SIG-M5 (cell line): ENCODE results near the gene NLGN4Y.

Experiments
- DNase-seq: peaks from one replicate; lab custom pipeline; 2025; lab: John Stamatoyannopoulos, UW

NLGN4Y gene

DNA sequence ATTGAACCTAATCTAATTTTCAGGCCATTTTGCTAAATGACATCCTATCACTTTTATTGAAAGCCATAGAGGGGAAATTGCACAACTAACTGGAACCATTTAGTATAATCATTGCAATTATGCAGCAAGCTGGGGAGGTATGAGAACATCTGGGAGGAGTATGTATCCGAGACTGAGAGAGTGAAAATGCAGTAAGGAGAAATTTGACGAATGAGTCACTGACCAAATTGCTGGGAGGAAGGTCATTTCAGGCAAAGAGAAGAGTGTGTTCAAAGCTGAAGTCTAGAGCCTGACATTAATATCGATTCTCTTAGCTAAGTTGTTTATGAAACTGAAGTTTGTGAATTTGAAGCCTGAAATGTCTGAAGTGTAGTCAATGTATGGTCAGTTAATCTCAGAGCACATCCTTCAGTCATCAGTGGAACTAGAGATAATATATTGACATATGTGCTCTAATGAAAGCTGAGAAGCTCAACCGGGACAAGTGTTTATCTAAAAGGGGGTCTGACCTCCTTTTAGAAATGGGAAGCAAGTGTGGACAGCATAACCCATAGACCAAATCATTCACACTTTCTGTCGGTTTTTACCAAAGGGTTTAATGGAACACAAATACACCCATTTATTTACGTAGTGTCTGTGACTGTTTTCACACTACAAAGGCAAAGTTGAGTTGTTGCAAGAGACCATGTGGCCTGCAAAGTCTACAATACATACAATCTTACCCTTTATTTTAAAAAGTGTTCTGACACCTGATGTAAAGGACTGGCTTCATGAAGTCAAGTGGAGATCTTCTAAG, 120.0 kb downstream of the NLGN4Y start:
- no peak for DNase-seq

- no peak for DNase-seq
Measured at GRCh38 chrY:14679181-14679580, 154.9 kb downstream of the NLGN4Y start.

DNA sequence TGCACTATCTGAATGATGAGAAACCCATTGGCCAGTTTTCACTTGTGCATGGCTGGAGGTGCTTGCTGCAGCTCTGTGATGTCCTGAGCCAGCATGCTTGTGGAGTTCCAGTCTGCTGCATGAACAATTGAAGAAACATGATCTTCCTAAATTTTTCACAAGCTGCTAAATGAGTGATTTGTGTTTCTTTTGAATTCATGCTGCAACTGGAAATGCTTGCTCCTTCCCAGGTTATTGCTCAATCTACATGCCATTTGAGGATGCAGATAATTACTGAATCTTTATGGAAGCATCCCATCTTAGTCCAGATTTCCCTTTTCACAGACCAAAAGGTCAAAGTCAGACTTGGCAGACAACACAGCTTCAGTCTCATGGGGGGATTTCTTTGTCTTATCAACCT, 170.2 kb downstream of the NLGN4Y start:
- no peak for DNase-seq

GRCh38 chrY:14708158-14708557, 183.8 kb downstream of the NLGN4Y start:
- no peak for DNase-seq

DNA sequence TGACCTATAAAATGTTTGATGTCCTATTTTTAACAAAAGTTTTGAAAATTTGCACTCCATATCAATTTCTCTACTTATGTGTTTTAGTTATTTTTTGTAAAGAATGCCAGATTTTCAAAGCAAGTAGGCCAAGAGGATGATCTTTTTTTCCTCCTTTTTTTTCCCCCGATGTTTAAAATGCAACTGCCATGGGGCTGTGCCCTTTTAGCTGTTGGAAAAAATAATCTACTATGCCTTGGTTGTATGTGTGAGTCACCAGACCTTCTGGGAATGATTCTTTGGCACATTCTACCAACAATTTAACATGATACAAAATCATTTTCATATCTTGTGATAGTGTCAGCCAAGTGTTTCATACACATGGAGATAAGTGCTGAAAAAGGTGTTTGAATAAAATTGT, 217.3 kb downstream of the NLGN4Y start:
- DNase-seq, result no peak

DNA sequence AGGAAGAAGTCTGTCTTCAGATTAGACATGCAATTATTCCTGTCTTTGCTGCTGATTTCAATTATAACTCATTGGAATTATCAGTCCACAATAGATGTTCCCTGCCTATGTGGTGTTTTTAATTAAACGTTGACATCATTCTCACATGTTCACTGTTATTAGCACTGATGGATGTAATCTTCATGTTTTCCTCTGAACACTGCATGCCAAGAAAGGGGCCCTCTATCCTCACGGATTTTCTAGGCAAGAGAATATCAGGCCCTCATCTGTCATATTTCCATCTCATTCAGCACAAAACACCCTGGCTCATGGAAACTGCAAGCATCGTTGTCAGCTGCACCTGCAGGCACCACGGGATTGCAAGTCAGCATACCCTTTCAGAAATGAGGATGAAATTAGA, 224.0 kb downstream of the NLGN4Y start:
- no peak for DNase-seq

- no peak for DNase-seq
Measured at GRCh38 chrY:14755571-14755970, 231.2 kb downstream of the NLGN4Y start.

DNA sequence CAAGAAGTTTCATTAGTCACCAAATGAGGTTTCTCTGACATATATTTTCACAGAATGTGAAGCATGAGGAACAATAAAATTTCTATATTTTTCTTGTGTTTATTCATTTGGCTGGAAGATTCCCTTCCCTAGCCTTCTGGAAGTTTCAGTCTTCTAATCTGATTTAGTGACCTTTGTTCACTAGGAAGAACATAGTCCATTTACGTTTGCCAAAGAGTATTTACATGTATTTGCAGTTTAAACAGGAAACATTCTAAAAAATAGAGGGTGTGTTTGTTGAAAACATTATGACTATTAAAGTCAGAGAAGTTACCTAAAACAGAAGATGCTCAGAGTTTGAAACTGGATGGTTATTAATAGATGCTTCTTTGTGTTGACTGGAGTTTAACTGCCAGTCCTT, 238.6 kb downstream of the NLGN4Y start:
- no peak for DNase-seq

DNA sequence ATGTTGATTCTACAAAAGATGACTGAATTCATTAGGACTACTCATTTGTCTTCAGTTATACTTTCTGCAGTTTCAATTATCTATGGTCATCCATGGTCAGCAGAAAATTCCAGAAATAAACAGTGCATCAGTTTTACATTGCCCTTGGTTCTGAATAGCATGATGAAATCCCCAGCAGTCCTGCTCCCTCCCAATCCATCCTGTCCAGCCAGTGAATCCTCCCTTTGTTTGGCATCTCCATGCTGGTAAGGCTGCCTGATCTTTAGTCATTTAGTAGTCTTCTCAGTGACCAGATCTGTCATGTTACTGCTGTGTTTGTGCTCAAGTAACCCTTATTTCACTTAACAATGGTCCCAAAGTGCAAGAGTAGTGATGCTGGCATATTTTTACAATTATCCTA, 239.3 kb downstream of the NLGN4Y start:
- no peak for DNase-seq

- no peak for DNase-seq
Measured at GRCh38 chrY:14778208-14778607, 253.9 kb downstream of the NLGN4Y start.

- no peak for DNase-seq
Measured at GRCh38 chrY:14793104-14793503, 268.8 kb downstream of the NLGN4Y start.

DNA sequence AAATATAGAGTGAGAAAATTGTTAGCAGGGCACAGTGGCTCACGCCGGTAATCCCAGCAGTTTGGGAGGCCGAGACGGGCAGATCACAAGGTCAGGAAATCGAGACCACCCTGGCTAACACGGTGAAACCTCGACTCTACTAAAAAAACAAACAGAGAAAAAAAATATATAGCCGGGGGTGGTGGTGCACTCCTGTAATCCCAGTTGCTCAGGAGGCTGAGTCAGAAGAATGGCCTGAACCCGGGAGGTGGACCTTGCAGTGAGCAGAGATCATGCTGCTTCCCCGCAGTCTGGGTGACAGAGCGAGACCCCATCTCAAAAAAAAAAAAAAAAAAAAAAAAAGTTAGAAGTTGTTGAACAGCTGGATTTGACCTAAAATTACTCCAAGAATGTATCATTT, 269.3 kb downstream of the NLGN4Y start:
- DNase-seq, result no peak

DNA sequence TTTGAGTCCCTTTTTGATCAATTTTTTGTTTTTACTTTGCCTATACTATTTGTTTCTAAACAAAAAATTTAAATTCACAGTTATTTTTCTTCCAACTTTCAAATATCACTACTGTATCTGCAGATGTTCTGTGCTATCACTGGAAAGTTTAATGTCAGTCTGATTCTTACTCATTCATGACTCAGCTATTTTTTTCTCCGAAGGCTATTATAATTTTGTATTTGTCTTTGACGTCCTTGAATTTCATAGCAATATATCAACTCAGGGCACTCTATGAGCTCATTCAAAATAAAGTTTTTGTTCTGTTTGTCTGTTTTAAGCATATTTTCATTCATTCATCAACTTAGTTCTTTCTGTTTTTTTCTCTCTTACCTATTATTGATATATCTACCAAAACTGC, 273.7 kb downstream of the NLGN4Y start:
- DNase-seq, result no peak

GRCh38 chrY:14801096-14801495, 276.8 kb downstream of the NLGN4Y start:
- DNase-seq, result no peak

GRCh38 chrY:14802125-14802524, 277.8 kb downstream of the NLGN4Y start:
- DNase-seq, result no peak

GRCh38 chrY:14804041-14804440, 279.7 kb downstream of the NLGN4Y start:
- no peak for DNase-seq

DNA sequence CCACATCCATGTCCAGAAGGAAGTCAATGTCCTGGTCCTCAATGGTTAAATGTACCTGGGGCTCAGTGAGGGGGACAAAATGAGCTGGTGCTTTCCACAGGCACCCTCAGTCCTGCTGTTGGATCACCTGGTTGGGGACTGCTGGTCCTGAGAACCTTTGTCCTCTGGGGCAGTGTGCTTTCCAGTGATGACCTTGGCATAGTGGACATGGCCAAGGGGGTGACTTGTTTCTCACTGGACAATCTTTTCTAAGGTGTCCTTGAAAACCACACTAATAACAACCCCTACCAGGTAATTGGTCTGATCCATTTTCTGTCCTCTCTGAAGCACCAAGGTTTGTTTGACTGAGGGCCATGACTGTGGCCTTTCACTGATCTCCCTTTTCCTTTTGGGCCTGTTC, 294.1 kb downstream of the NLGN4Y start:
- no peak for DNase-seq

DNA sequence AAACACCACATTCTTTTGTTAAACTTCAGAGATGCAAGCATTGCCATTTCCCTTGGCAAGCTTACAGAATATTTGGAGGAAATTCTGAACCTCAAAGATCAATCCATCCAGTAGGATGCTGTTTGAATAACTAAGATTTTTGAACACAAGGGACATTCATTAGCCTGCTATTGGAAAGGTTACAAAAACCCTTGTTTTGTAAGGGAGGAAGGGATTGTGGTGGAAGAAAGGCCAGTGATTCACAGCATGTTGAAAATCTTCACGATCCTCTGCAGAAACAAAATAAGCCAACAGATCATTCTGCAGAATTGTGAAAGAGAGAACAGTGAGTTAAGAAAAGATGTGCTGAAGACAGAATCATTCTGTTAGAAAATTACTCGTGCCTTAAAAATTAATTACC, 297.9 kb downstream of the NLGN4Y start:
- no peak for DNase-seq

- no peak for DNase-seq
Measured at GRCh38 chrY:14822906-14823305, 298.6 kb downstream of the NLGN4Y start.

DNA sequence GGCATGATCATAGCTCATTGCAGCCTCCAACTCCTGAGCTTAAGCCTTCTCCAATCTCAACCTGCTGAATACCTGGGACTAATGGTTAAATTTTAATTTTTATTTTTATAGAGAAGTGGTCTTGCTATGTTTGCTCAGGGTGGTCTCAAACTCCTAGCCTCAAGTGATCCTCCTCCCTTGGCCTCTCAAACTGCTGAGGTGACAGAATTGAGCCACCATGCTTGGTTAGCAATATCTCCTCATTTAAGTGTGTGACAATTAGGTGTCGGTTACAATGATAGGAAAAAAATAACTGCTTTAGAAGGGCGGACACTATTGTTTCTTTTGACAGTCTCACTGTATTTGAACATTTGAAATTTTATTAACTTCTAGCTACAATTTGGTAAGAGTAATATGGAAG, 300.3 kb downstream of the NLGN4Y start:
- no peak for DNase-seq

DNA sequence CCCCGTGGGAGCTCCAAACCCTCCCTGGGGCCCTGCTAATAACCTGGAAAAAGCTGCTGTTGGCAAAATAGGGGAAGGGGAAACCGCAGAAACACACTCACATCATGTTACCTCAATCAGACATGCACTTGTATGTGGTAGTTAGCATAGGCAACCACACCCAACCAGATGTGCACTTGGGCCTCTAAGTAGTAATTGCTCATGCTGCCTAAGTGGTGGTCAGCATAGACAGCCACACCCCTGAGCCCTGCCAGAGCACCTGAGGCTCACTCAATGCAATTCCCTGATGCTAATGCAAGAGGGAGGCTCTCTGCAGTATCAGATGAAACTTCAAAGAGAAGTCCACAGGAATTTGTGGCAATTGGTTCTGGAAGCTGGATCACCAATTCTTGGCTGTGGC, 301.4 kb downstream of the NLGN4Y start:
- DNase-seq, result no peak

GRCh38 chrY:14828531-14828930, 304.2 kb downstream of the NLGN4Y start:
- no peak for DNase-seq

GRCh38 chrY:14829366-14829885, 305.1 kb downstream of the NLGN4Y start:
- no peak for DNase-seq
